ENCODE results near the gene HECTD2. TPM values are rescaled to one million over a fixed set of nuclear protein-coding genes. Genes with fewer than 3 reads are reported as not detected.
"Not testable (repeated sequence)": the region's sequence is repeated elsewhere in the genome, so short reads cannot be mapped to it uniquely, and the experiment has no call there.

HECTD2 gene
- total RNA-seq, 6 donors from 2014 or later = 5.0 to 14.5 (median 9.2) TPM

DNA sequence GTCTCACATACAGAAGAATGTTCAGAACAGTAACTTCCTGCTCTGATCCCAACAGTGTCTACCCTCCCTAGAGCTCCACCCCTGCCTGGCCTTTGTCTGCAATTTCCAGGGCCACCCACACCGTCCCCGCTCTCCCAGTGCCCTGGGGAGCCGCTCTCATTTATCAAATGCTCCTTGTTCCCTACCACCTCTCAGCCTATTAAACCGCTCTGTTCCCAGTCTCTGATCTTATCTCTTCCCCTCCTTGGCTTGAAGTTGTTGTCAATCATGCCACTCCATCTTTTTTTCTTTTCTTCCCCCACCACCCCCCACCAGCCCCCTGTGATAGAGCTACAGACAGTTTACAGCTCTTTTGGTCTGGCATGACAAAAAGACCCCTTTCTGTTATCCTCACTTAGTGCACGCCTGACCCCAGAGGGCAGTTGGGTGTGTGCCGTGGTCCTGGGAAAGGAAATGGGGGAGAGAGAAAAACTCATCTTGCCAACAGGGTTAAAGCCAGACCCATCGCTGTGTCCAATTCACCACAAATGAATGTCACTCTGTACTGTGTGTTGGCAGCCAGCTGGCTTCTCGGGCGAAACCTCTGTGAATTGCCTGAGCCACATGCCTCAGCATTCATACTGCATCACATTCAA is 28.8 kb upstream of the HECTD2 start:
- no peak overlapping the region for H3K4me3 ChIP-seq
- no peak overlapping the region for H3K27ac ChIP-seq
- DNase-seq (peak in 1 of 2 donors; percentile 6), ATAC-seq (ENCODE audit: low FRiP score in 2 of 2) (peak; percentile 45 to 57)
- no peaks in the 10 kb centered on the region for H3K36me3 ChIP-seq
- WGBS, 2 donors = 46 to 54% methylated on average over 9 of the region's 9 CpGs
- peaks cover 0 to 9% (median 5%) of the 10 kb centered on the region in 4 donors for H3K4me1 ChIP-seq
- no peaks in the 10 kb centered on the region for H3K27me3 ChIP-seq
- peaks cover 0 to 5% (median 0%) of the 10 kb centered on the region in 4 donors for H3K9me3 ChIP-seq
- TF ChIP-seq POLR2AphosphoS5 (IDR thresholded peaks at IDR 0.05) = no peak
- TF ChIP-seq EP300 (IDR thresholded peaks at IDR 0.05) = no peak
- no peak for TF ChIP-seq CTCF (IDR thresholded peaks at IDR 0.05)
- no peak for TF ChIP-seq POLR2A (IDR thresholded peaks at IDR 0.05)

DNA sequence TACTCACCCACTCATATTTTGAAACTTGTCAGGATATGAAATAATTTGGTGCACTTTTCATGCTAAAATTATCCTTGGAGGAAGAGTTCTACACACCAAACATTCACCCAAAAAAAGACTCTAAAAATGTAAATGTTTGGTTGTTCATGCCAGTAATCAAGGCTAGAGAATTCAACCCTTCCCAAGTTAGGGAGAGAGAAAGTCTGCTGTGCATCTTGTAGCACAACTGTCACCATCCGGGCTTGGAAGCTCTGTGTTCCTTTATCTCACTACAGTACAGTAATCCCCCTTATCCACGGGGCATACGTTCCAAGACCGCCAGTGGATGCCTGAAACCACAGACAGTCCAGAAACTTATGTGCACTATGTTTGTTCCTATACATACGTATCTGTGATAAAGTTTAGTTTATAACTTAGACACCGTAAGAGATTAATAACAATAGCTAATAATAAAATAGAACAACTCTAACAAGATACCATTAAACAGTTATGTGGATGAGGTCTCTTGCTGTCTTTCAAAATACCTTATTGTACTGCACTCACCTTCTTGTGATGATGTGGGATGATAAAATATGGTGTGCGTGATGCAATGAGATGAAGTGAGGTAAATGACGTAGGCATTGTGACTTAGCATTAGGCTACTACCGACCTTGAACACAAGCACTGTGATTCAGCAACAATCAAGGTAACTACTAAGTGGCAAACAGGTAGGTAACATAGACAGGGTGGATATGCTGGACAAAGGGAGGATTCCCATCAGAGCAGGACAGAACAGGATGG is 24.6 kb upstream of the HECTD2 start:
- H3K27ac ChIP-seq = no peak overlapping the region
- peaks cover 0 to 15% (median 9%) of the 10 kb centered on the region in 4 donors for H3K4me1 ChIP-seq
- H3K27me3 ChIP-seq = no peaks in the 10 kb centered on the region
- 78 to 89% methylated on average over 9 of the region's 9 CpGs for WGBS, 2 donors
- no peak overlapping the region for H3K4me3 ChIP-seq
- ATAC-seq (ENCODE audit: low FRiP score in 2 of 2) (no peak), DNase-seq (no peak)
- H3K36me3 ChIP-seq = no peaks in the 10 kb centered on the region
- TF ChIP-seq EP300 (IDR thresholded peaks at IDR 0.05) (no peak), POLR2AphosphoS5 (IDR thresholded peaks at IDR 0.05) (no peak), CTCF (IDR thresholded peaks at IDR 0.05) (no peak), POLR2A (IDR thresholded peaks at IDR 0.05) (no peak)
- no peaks in the 10 kb centered on the region for H3K9me3 ChIP-seq

GRCh38 chr10:91389636-91390512 is 20.3 kb upstream of the HECTD2 start:
- Histone ChIP-seq H3K27me3 (no peaks in the 10 kb centered on the region), H3K9me3 (no peaks in the 10 kb centered on the region), H3K4me1 (peaks cover 0 to 5% (median 4%) of the 10 kb centered on the region in 4 donors), H3K36me3 (no peaks in the 10 kb centered on the region), H3K27ac (no peak overlapping the region), H3K4me3 (no peak overlapping the region)
- ATAC-seq (ENCODE audit: low FRiP score in 2 of 2) (peak; percentile 78 to 89), DNase-seq (no peak)
- WGBS, 2 donors = 16% methylated on average over 8 of the region's 8 CpGs
- TF ChIP-seq POLR2AphosphoS5 (IDR thresholded peaks at IDR 0.05) (no peak), CTCF (IDR thresholded peaks at IDR 0.05) (peak; percentile 21 to 72 (median 60))

DNA sequence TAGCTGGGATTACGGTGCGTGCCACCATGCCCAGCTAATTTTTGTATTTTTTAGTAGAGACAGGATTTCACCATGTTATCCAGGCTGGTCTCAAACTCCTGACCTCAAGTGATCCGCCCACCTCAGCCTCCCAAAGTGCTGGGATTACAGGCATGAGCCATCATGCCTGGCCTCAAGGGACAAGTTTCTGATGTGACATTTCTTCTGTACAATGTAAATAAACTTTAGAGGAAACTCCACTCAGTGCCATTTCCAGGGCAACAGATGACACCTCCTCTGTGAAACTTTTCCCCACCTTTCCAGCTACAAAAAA is 19.7 kb upstream of the HECTD2 start:
- H3K9me3 ChIP-seq; H3K4me1 ChIP-seq; H3K27ac ChIP-seq; H3K27me3 ChIP-seq; DNase-seq; H3K4me3 ChIP-seq; H3K36me3 ChIP-seq; ATAC-seq (ENCODE audit: low FRiP score in 2 of 2): not testable (repeated sequence)
- 81 to 92% methylated on average over 3 of the region's 3 CpGs for WGBS, 2 donors

DNA sequence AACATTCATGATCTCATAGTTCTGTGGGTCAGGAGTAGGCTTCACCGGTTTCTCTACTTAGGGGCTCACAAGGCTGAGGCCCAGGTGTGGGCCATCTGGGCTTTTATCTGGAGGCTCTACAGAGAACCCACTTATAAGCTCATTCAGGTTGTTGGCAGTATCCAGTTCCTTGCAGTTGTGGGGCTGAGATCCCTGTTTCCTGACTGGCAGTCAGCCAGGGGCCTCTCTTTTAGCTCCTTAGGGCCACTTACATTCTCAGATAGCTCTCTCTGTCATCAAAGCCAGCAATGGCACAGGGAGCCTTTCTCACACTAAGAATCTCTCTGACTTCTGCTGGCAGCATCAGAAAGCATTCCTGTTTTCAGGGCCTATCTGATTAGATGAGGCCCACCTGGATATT is 18.2 kb upstream of the HECTD2 start:
- 64 to 76% methylated on average over 1 of the region's 1 CpG for WGBS, 2 donors
- DNase-seq (peak in 1 of 2 donors; percentile 73), ATAC-seq (ENCODE audit: low FRiP score in 2 of 2) (peak in 1 of 2 donors; percentile 30)
- Histone ChIP-seq H3K4me1 (peaks cover 0 to 5% (median 4%) of the 10 kb centered on the region in 4 donors), H3K27ac (no peak overlapping the region), H3K9me3 (no peaks in the 10 kb centered on the region), H3K4me3 (no peak overlapping the region), H3K36me3 (no peaks in the 10 kb centered on the region), H3K27me3 (no peaks in the 10 kb centered on the region)
- TF ChIP-seq POLR2AphosphoS5 (IDR thresholded peaks at IDR 0.05) = no peak
- no peak for TF ChIP-seq EP300 (IDR thresholded peaks at IDR 0.05)
- TF ChIP-seq CTCF (IDR thresholded peaks at IDR 0.05) = no peak
- TF ChIP-seq POLR2A (IDR thresholded peaks at IDR 0.05) = no peak
